Endothelial cell of umbilical vein (primary cell): ENCODE measurements around the gene LGALS3BP. TPM values are rescaled to one million over a fixed set of nuclear protein-coding genes. Genes with fewer than 3 reads are reported as not detected.

Experiments
- Bru-seq: library from RNA; stranded (reverse); fragments of 400-500 nt; gene quantifications from one replicate; lab custom pipeline; 2021; lab: Mats Ljungman, UMichigan
- BruChase-seq, 2 experiments: library from RNA; stranded (reverse); fragments of 400-500 nt; gene quantifications; one replicate each; lab custom pipeline; 2021; lab: Mats Ljungman, UMichigan
- BruUV-seq: library from RNA; stranded (reverse); fragments of 400-500 nt; replicated peaks from 2 replicates; lab custom pipeline; 2021; lab: Mats Ljungman, UMichigan
- CTCF ChIA-PET: fragments of 300-600, 350-600 bp; sonication (Branson Sonifier 250); formaldehyde crosslinking; loops from one replicate; lab custom pipeline; 2021; ENCODE audit warnings: antibody characterized with exemption, inconsistent platforms; lab: Charles Lee
- POLR2A ChIA-PET: fragments of 300-600, 350-600 bp; sonication (Branson Sonifier 250); formaldehyde crosslinking; loops from one replicate; lab custom pipeline; 2021; ENCODE audit warnings: antibody characterized with exemption, inconsistent platforms; lab: Charles Lee
- DNase-seq: peaks from one replicate; pipeline ENCODE4 v3.0.0-alpha.2; 2011; ENCODE audit warnings: low read depth, low spot score
- FAIRE-seq: peaks from 2 replicates; lab custom pipeline; 2011; peaks lifted over from hg19 to GRCh38; lab: Jason Lieb, UNC
- H2AFZ ChIP-seq: 2 replicates; pipeline ENCODE4 v1.6.0; 2012; ENCODE audit warnings: low read depth, low read length, control low read depth, inconsistent platforms
- H3K27ac ChIP-seq: 2 replicates; pipeline ENCODE4 v1.5.1; 2011; ENCODE audit warnings: low read depth, mild to moderate bottlenecking, control low read depth, low read length, moderate library complexity; ENCODE audit not compliant: insufficient read depth
- H3K27me3 ChIP-seq, 2 experiments: 2 replicates each; pipeline versions ENCODE4 v1.6.0 to v1.6.1; 2011; ENCODE audit warnings: low read length in 2 of 2, mixed read lengths in 1 of 2; ENCODE audit not compliant: control insufficient read depth in 2 of 2, insufficient read depth in 2 of 2
- H3K36me3 ChIP-seq, 2 experiments: 2 replicates in 1 of 2; 3 replicates in 1 of 2; pipeline ENCODE4 v1.5.1; 2011; ENCODE audit warnings: low read length in 2 of 2, mild to moderate bottlenecking in 1 of 2, moderate library complexity in 1 of 2; ENCODE audit not compliant: control insufficient read depth in 2 of 2, insufficient read depth in 2 of 2; ENCODE audit errors: extremely low read depth in 1 of 2
- H3K4me1 ChIP-seq: 3 replicates; pipeline ENCODE4 v1.5.1; 2011; ENCODE audit warnings: mild to moderate bottlenecking, low read length; ENCODE audit not compliant: control insufficient read depth, insufficient read depth; ENCODE audit errors: extremely low read depth
- H3K4me2 ChIP-seq: 2 replicates; pipeline ENCODE4 v1.6.1; 2011; ENCODE audit warnings: low read length, control low read depth, mixed read lengths; ENCODE audit not compliant: insufficient read depth
- H3K4me3 ChIP-seq, 3 experiments: fragments of 200-600 bp in 1 of 3; sonication (generic), shearing (Covaris generic) in 1 of 3; replicated peaks in 1 of 3; 2 replicates each; pipeline ENCODE4 v1.5.1; 2011 to 2016; ENCODE audit warnings: control low read depth in 3 of 3, low read length in 3 of 3, mild to moderate bottlenecking in 2 of 3, inconsistent platforms in 1 of 3, low read depth in 1 of 3, moderate library complexity in 1 of 3; ENCODE audit not compliant: insufficient read depth in 1 of 3
- H3K79me2 ChIP-seq: 2 replicates; pipeline ENCODE4 v1.6.0; 2012; ENCODE audit warnings: low read length, inconsistent platforms; ENCODE audit not compliant: control insufficient read depth, insufficient read depth
- H3K9ac ChIP-seq: replicated peaks from 2 replicates; pipeline ENCODE3; 2011; ENCODE audit warnings: low read length, control low read depth; ENCODE audit not compliant: insufficient read depth; ENCODE audit errors: extremely low read depth
- H3K9me1 ChIP-seq: replicated peaks from 3 replicates; pipeline ENCODE4 v1.6.0; 2011; ENCODE audit warnings: mild to moderate bottlenecking, low read length; ENCODE audit not compliant: control insufficient read depth, insufficient read depth; ENCODE audit errors: extremely low read depth
- H3K9me3 ChIP-seq: replicated peaks from 2 replicates; pipeline ENCODE4 v1.5.1; 2012; ENCODE audit warnings: low read length, inconsistent platforms; ENCODE audit not compliant: control insufficient read depth, insufficient read depth
- H4K20me1 ChIP-seq: replicated peaks from 2 replicates; pipeline ENCODE3; 2011; ENCODE audit warnings: mild to moderate bottlenecking, low read length; ENCODE audit not compliant: control insufficient read depth, insufficient read depth; ENCODE audit errors: extremely low read depth
- FOS ChIP-seq: IDR thresholded peaks from 2 replicates; pipeline ENCODE4 v1.6.1; 2011; ENCODE audit warnings: mild to moderate bottlenecking, low read length, moderate library complexity, borderline replicate concordance; ENCODE audit not compliant: insufficient read depth
- MYC ChIP-seq: IDR thresholded peaks from one replicate; pipeline ENCODE4 v1.6.1; 2011; ENCODE audit warnings: mild to moderate bottlenecking, low read depth, low read length
- POLR2AphosphoS5 ChIP-seq: IDR thresholded peaks from 2 replicates; pipeline ENCODE4 v1.6.1; 2012; ENCODE audit warnings: low read depth, mild to moderate bottlenecking, control low read depth, low read length, moderate library complexity; ENCODE audit not compliant: insufficient read depth
- dilution Hi-C: fragments of 300-500 bp; cut with MboI; formaldehyde crosslinking; loops from one replicate; pipeline ENCODE4 v1.15.0; 2019; ENCODE audit warnings: low sequenced_read_pairs; ENCODE audit not compliant: extremely low pct_ligation_motif_present
- intact Hi-C: fragments of 100-400 bp; cut with micrococcal nuclease; formaldehyde crosslinking; loops from one replicate; pipeline ENCODE4 v1.10.0; 2022
- long read RNA-seq: library from polyadenylated mRNA; stranded (forward); transcript quantifications from one replicate; pipeline ENCODE4 v2.0.0, GENCODE V29; 2021
- polyA minus RNA-seq, 3 experiments: library from RNA; depleted of rRNA, polyadenylated mRNA; stranded (reverse); fragments of >200 nt; gene quantifications; 1 replicate in 1 of 3; 2 replicates in 2 of 3; pipeline ENCODE4 v1.2.3, GENCODE V29; 2011
- polyA plus RNA-seq, 4 experiments: library from polyadenylated mRNA; depleted of rRNA in 3 of 4; stranded (reverse) in 3 of 4; unstranded in 1 of 4; fragments of >200 nt; gene quantifications; 2 replicates each; pipeline versions ENCODE4 v1.2.1 to v1.2.3, GENCODE V29; 2011 to 2012; ENCODE audit warnings: missing spikeins in 1 of 4
- total RNA-seq: library from RNA; stranded (reverse); gene quantifications from 2 replicates; pipeline ENCODE4 v1.2.3, GENCODE V29; 2021
- TF ChIP-seq, protein P1 (sequence below): IDR thresholded peaks from 2 replicates; pipeline ENCODE4 v1.6.1; 2011; ENCODE audit not compliant: insufficient read depth, insufficient read length

LGALS3BP gene, protein sequence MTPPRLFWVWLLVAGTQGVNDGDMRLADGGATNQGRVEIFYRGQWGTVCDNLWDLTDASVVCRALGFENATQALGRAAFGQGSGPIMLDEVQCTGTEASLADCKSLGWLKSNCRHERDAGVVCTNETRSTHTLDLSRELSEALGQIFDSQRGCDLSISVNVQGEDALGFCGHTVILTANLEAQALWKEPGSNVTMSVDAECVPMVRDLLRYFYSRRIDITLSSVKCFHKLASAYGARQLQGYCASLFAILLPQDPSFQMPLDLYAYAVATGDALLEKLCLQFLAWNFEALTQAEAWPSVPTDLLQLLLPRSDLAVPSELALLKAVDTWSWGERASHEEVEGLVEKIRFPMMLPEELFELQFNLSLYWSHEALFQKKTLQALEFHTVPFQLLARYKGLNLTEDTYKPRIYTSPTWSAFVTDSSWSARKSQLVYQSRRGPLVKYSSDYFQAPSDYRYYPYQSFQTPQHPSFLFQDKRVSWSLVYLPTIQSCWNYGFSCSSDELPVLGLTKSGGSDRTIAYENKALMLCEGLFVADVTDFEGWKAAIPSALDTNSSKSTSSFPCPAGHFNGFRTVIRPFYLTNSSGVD
- total RNA-seq, result 0.76 and 1.3 TPM in 2 replicates
- 0.77 and 1.3 TPM in 2 replicates for polyA plus RNA-seq
- 0.41 and 0.48 TPM in 2 replicates for polyA plus RNA-seq (2011; cell fraction: cytosol; rRNA removed)
- 2.1 and 2.2 TPM in 2 replicates for polyA plus RNA-seq (2011; cell fraction: nucleus; rRNA removed)
- polyA plus RNA-seq (2012), result 0.83 and 1.7 TPM in 2 replicates
- polyA minus RNA-seq, result 0.28 and 1.6 TPM in 2 replicates
- polyA minus RNA-seq (2011; cell fraction: cytosol; rRNA and poly(A)+ RNA removed), result 171 TPM
- polyA minus RNA-seq (2011; cell fraction: nucleus; rRNA and poly(A)+ RNA removed), result 0.19 and 1.2 TPM in 2 replicates
- percentile 23 among the genes with signal in this experiment for Bru-seq, nascent RNA
- BruChase-seq, experiment 1, labeled RNA remaining after a 6-hour chase, result percentile 41 among the genes with signal in this experiment
- percentile 22 among the genes with signal in this experiment for BruChase-seq, experiment 2, labeled RNA remaining after a 2-hour chase
- long read RNA-seq, partial matches to known transcripts, result 0 of 1 reads
- long read RNA-seq, other reads (novel, unspliced or antisense), result 0 of 1 reads

DNA sequence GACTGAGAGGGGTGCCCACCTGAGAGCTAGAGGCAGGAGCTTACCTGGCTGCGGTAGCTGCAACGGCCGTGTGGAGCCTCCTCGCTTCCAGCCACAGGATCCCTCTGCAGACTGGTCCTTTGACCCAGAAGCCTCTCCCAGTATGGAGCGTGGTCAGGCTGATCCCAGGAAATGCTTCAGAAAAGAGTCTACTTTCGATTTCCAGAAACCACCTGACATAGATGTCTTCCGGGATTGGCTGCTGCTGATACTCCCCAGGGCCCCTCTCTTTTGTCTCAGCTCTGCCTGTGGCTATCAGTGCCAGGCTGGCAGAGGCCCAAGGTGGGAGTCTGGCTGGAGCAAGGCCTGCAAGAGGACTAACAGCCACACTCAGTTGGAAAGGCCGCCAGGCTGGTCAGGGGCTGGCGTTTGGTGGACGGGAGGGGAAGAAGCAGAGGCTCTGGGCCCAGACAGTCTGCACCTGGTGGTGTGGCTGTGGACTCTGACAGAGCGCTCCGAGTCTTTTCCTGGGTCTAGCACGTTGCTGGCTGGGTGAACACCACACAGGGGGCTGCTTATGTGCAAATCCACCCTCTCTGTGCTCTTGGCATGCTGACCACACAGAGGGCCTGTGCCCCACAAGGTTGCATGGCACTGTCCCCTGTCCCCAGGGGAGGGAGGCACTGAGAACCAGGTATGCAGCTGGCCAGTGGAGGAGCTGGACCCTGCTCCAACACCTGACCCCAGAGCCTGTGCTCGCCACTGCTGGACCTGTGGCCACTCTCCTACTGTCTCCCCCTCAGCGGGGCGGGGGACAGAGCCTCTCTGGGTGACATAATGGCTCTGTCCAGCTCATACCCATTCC, at the start of gene LGALS3BP:
LGALS3BP (minus strand) TSS at position 144 of the 844 bp plus-strand sequence. CDS start 2,732 bp downstream, outside the sequence.
- POLR2A ChIA-PET, result no interaction called here
- BruUV-seq, result no TSS peak
- CTCF ChIA-PET, result interaction anchor here (1.7 kb wide), 1 partner anchor 9 kb away, joined by 4 read pairs; no protein-coding TSS in a partner anchor
- dilution Hi-C loops, result no loop called here
- Histone ChIP-seq H4K20me1 (no peaks in the 10 kb centered on the region), H3K79me2 (no peaks in the 10 kb centered on the region), H2AFZ (no peak within 1 kb of the TSS), H3K36me3 (no peaks in the 10 kb centered on the region), H3K27me3 (no peaks in the 10 kb centered on the region), H3K27ac (no peak within 1 kb of the TSS), H3K4me2 (no peak within 1 kb of the TSS), H3K9me1 (no peaks in the 10 kb centered on the region), H3K4me1 (no peaks in the 10 kb centered on the region), H3K9ac (no peak within 1 kb of the TSS), H3K9me3 (no peaks in the 10 kb centered on the region), H3K4me3 (no peak within 1 kb of the TSS)
- FAIRE-seq, result no peak
- intact Hi-C loops, result no loop called here
- DNase-seq, result no peak
- TF ChIP-seq FOS (no peak), POLR2AphosphoS5 (no peak), MYC (no peak)
- TF ChIP-seq, protein P1, sequence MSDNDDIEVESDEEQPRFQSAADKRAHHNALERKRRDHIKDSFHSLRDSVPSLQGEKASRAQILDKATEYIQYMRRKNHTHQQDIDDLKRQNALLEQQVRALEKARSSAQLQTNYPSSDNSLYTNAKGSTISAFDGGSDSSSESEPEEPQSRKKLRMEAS, result no peak
